Glomerular endothelial cell (primary cell): ENCODE results near the gene CCDC9B. TPM values are rescaled to one million over a fixed set of nuclear protein-coding genes. Genes with fewer than 3 reads are reported as not detected.

Source experiments
- DNase-seq: peaks from one replicate; pipeline ENCODE4 v3.0.0-alpha.2; 2011; ENCODE audit warnings: low read depth, low spot score; ENCODE audit errors: extremely low read depth
- total RNA-seq: library from RNA; depleted of rRNA; stranded (reverse); fragments of >200 nt; gene quantifications from 2 replicates; pipeline ENCODE4 v1.2.3, GENCODE V29; 2015

The CCDC9B gene
- total RNA-seq, 1 donor from 2014 or later, result 20.0 TPM

GRCh38 chr15:40293905-40294895 is 46.5 kb downstream of the CCDC9B start:
- DNase-seq, result no peak

- DNase-seq, result no peak
These were observed 47.7 kb downstream of the CCDC9B start for GRCh38 chr15:40293006-40293405.

GRCh38 chr15:40292246-40292645 is 48.5 kb downstream of the CCDC9B start:
- no peak for DNase-seq

- DNase-seq, result no peak
These were observed 49.7 kb downstream of the CCDC9B start for GRCh38 chr15:40290918-40291574.

GRCh38 chr15:40290545-40290917 is 50.2 kb downstream of the CCDC9B start:
- DNase-seq, result no peak

- DNase-seq, result no peak
These were observed 51.5 kb downstream of the CCDC9B start for GRCh38 chr15:40289140-40289775.

- DNase-seq, result no peak
These were observed 52.8 kb downstream of the CCDC9B start for GRCh38 chr15:40287968-40288367.

GRCh38 chr15:40287505-40287904 is 53.2 kb downstream of the CCDC9B start:
- no peak for DNase-seq

GRCh38 chr15:40286794-40287193 is 53.9 kb downstream of the CCDC9B start:
- DNase-seq, result no peak

GRCh38 chr15:40286061-40286532 is 54.6 kb downstream of the CCDC9B start:
- no peak for DNase-seq

- no peak for DNase-seq
These were observed 55.2 kb downstream of the CCDC9B start for GRCh38 chr15:40285554-40286011.

- DNase-seq, result no peak
These were observed 55.6 kb downstream of the CCDC9B start for GRCh38 chr15:40285151-40285550.

GRCh38 chr15:40283615-40284300 is 57.0 kb downstream of the CCDC9B start:
- no peak for DNase-seq

- DNase-seq, result no peak
These were observed 57.7 kb downstream of the CCDC9B start, which contains the start of gene ANKRD63 for GRCh38 chr15:40282869-40283614. Gene ANKRD63 (minus strand): TSS chr15:40283064. CDS start chr15:40282586, 478 bp downstream.

- DNase-seq, result no peak
These were observed 58.4 kb downstream of the CCDC9B start for GRCh38 chr15:40282147-40282868.

- no peak for DNase-seq
These were observed 59.0 kb downstream of the CCDC9B start for GRCh38 chr15:40281801-40282146.
